Stimulated activated CD4-positive, alpha-beta T cell treated with anti-CD3 and anti-CD28 coated beads, Interleukin-2, amount 100 ng/mL, for 24 hours (primary cell): ENCODE measurements around the gene RNU1-1.
A peak's percentile ranks its signal among the peaks of the same experiment; 100 is the strongest.
"Not testable (repeated sequence)": the region's sequence is repeated elsewhere in the genome, so short reads cannot be mapped to it uniquely, and the experiment has no call there.

ENCODE experiments used
- DNase-seq, 2 donors: peaks; one replicate each; pipeline ENCODE4 v3.0.0-alpha.2; 2020

The RNU1-1 gene

DNA sequence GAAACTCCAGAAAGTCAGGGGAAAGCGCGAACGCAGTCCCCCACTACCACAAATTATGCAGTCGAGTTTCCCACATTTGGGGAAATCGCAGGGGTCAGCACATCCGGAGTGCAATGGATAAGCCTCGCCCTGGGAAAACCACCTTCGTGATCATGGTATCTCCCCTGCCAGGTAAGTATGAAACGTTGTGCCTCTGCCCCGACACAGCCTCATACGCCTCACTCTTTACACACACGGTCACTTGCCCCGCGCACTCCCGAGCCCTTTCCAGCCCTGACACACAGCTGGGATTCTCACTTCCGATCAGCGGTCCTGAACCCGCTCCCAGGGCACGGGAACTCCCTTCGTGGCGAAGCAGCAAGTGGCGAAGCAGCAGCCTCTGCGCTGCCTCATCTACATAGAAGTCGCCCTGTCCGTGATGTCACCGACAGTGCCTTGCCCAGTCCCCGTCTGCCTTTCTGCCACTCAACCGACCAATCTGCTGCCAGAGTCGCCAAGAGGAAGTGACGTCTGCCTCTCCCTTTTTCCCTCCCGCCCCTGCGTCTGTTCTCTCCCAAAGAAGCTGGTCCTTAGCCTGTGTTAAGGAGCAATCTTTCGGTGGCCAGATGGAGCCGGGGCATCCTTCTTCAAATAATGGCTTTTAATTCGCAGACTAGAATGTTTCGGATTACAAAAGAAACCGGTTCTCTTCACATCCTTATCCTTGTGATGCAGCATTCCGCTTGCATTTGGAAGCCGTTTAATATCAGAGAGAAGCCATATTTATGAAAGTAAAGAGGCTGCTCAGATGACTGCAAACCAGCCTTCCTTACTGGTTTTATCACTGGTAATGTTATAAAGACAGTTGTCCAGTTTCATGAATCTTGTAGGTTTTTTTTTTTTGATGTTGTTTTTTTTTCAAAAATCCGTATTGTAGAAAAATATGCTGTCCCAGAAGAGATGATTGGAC lies at the start of gene RNU1-1:
Gene RNU1-1 (minus strand): TSS at position 179 of the 949 bp plus-strand sequence.
- DNase-seq, result peak; percentile 65 to 76

- not testable (repeated sequence) for DNase-seq
Observed at GRCh38 chr1:16561035-16561434, 47.0 kb upstream of the RNU1-1 start.

- not testable (repeated sequence) for DNase-seq
Observed at GRCh38 chr1:16560498-16560897, 46.4 kb upstream of the RNU1-1 start.

DNA sequence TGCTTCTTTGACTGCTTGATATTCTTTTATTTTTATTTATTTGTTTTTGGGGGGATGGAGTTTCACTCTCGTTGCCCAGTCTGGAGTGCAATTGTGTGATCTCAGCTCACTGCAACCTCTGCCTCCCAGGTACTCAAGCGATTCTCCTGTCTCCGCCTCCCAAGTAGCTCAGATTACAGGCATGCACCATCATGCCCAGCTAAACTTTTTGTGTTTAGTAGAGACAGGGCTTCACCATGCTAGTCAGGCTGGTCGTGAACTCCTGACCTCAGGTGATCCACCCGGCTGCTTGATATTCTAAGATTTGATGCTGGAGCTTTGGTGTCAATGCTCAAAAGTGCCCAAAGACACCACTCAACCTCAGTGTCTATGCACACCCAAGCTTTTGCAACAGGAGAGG lies 45.6 kb upstream of the RNU1-1 start:
- not testable (repeated sequence) for DNase-seq

DNA sequence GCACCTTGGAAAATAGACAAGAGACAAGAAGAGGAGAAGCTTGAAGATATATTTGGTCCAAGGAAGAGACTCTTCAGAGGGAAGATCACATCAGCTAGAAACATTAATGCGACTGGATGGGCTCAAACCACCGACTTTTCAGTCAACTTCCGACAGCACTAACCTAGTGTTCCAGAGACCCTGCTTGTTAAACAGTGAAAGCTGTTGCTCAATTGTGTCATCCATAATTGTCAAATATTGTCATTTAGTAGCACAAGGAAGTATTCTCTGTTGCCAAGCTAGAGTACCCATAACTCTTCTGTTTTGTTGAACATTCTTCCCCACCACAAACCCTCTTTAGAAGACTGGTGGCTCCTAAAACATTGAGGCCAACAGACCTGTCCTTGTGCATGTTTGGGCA lies 42.9 kb upstream of the RNU1-1 start:
- not testable (repeated sequence) for DNase-seq

DNA sequence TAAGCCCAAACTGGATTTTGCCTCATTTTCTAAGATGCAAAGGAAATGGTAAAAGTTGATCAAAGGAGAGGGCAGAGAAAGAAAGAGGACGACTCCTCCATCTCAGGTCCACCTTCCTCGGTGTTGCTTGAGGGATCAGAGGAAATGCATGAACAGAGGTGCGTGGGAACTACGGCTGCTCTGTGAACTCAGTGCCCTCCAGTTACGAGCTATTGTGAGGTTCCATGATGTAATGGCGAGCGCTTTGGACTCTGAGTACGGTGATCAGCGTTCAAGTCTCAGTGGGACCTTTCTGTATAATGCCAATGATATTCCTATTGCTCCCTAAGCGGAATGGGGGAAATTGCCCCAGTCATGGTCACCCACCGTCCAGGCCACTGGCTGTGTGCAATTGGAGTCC lies 39.2 kb upstream of the RNU1-1 start:
- not testable (repeated sequence) for DNase-seq

GRCh38 chr1:16550212-16550918 lies 36.3 kb upstream of the RNU1-1 start:
- not testable (repeated sequence) for DNase-seq

- not testable (repeated sequence) for DNase-seq
Observed at GRCh38 chr1:16549545-16549944, 35.5 kb upstream of the RNU1-1 start.

DNA sequence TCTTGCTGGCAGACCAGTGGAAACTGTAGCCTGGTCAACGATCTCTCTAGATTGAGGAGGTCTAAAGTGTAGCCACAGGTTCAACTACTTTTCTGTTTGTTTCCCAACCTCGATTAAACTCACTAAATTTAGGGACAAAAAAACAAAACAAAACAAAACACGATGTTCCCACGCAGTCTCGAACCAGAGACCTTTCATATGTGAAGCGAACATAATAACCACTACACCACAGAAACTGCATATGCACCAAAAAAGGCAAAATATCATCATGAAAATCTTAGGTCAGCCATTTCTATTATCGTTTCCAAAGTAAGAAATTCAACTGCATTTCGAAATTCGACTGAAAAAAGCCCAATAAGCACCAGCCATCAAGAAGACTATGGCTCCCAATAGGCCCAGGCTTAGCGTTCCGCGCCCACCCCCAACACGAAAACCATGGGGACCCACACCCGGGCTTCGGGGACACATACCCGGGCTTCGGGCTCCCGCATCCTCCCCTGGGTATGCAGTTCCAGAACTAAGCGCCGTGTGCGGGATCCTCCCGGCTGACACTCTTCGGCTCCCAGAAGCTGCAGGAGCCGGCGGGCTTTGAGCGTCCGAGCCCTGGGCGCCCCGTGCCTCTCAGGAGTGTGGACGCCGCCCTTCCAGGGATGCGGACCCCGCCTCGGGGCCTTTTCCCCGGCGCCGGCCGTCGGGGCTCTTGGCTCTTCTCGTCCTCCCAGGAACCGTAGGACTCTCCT lies 33.6 kb upstream of the RNU1-1 start:
- not testable (repeated sequence) for DNase-seq

- peak in 1 of 2 donors; percentile 49 for DNase-seq
Observed at GRCh38 chr1:16545682-16546095, 31.6 kb upstream of the RNU1-1 start.

DNA sequence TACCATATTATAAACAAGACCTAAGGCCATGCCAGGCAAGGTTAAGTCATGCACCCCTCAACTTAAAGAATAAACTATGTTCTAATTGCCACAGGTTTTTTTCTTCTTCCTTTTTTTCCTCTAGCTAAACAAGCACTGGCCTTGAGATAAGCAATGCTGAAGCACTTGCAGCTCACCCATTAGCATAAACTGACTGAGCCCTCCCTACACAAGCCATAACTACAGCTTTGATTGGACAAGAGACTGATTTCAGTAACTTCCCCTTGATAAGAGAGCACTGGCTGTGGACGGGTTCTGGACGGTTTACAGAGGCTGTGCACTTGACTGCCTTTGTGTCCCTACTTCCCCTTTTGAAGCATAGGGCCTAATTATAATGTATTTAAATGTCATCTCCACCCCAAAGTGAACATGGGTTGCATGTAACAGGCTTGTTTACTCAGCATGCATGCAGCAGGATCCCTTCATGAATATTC lies 26.4 kb upstream of the RNU1-1 start:
- DNase-seq, result not testable (repeated sequence)

DNA sequence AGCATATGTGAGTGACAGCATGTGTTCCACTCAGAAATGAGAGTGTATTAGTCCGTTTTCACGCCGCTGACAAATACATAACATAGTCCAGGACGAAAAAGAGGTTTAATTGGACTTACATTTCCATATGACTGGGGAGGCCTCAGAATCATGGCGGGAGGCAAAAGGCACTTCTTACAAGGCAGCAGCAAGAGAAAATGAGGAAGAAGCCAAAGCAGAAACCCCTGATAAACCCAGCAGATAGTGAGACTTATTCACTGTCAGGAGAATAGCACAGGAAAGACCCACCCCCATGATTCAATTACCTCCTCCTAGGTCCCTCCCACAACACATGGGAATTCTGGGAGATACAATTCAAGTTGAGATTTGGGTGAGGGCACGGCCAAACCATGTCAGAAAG lies 23.4 kb upstream of the RNU1-1 start:
- DNase-seq, result not testable (repeated sequence)

GRCh38 chr1:16536796-16537195 lies 22.7 kb upstream of the RNU1-1 start:
- DNase-seq, result not testable (repeated sequence)

- not testable (repeated sequence) for DNase-seq
Observed at GRCh38 chr1:16535898-16536297, 21.8 kb upstream of the RNU1-1 start.

DNA sequence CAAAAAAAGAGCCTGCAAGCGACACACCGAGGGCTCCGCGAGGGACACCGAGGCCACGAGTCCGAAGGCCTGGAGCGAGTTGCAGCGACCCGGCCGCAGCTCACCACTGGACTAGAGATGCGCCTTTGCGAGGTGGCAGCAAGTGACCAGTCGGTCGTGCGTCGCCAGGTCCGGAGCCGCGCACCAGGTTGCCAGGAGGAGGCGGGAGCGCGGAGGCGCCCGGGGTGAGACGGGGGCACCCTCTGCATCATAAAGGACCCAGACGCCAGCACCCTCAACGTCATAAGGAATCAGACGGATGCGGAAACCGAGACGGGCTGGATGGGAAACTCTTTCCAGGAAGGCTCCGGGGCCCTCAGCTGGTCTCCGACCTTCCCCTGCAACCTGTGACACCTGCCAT lies 21.4 kb upstream of the RNU1-1 start:
- not testable (repeated sequence) for DNase-seq

DNA sequence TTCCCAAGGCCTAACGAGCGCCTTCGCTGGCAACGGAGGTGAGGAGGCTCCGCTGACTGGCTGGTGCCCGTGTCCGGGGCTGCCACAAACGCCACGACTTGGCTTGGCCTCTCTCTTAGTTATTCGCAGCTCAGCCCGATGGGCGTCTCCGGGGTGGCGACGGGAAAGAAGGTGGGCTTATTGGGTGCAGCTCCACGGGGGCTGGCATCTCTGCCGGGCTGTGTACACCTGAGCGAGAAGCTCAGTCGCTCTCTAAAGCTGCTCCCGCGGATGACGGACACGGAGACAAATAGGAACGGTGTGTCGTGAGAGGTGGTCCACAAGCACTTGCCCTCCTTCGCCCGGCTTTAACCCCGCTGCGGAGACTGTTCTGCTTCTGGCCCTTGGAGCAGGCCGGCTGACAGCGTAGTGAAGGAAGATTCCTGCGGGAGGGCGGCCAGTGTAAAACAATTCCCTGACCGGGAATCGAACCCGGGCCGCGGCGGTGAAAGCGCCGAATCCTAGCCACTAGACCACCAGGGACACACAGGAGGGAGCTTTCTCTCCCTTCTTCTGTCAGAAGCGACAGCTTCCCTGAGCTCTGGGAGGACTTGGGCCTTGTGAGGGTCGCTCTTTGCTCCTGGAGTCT lies 20.9 kb upstream of the RNU1-1 start:
- peak; percentile 55 to 71 for DNase-seq

- DNase-seq, result not testable (repeated sequence)
Observed at GRCh38 chr1:16534239-16534828, 20.2 kb upstream of the RNU1-1 start.

GRCh38 chr1:16532235-16532991 lies 18.3 kb upstream of the RNU1-1 start:
- not testable (repeated sequence) for DNase-seq

DNA sequence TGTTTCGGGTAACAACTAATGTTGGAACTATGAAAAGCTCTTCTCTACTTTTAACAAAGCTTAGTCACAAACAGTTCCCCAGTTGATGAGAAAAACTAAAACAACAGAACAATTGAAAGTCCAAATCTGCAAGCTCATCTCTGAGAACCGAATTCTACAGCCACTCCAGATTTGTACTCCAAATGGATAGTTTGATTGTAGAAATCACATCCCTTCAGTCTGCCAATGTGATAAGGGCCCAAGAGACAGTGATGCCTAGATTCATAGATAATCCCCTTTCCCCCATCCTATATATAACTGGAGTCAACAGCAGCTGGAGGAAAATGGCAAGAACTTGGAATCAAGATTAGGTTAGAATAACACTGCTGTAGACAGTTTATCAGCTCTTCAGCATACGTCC lies 14.3 kb upstream of the RNU1-1 start:
- DNase-seq, result not testable (repeated sequence)

DNA sequence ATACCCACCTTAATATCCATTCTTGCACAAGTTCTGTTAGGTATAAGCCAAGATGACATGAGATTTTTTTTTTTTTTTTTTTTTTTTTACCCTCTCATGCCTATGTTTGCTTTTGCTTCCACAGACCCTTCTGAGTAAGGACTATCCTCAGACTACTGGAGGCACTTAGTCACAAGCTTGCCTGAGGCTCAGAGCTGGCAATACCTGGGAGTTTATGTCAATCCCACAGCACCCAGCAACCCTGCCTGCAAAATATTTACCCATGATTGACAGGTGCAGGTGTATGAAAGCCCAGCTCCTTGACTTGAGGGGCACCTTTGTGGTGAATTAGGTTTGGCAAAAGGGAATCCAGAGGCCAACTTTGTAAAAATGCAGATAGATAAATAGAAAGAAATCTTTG lies 11.7 kb upstream of the RNU1-1 start:
- DNase-seq, result not testable (repeated sequence)

DNA sequence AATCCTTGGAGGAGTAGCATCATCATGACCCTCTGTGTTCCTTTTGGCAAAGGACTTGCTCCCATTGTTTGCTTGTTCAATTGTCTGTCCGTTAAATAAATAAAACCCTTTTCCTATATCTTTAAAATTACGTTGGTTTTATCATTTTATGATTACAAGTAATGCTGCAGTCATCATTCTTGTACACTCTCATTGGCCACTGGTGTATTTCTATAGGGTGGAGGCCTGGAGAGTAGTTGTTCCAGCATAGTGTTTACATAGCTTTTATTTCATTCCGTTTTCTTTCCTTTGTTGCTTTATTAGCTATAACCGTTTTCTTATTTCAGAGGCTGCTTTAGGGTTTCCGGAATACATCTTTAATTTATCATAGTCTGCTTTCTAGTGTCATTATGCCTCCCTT lies 7.6 kb upstream of the RNU1-1 start:
- not testable (repeated sequence) for DNase-seq
